GM19193 (cell line): ENCODE data around the gene WNK4.

Experiments
- POLR2A ChIP-seq: IDR thresholded peaks from 4 replicates; pipeline ENCODE4 v1.6.1; 2011; ENCODE audit not compliant: insufficient read depth, insufficient read length; ENCODE audit errors: extremely low read depth

WNK4 gene

GRCh38 chr17:42814633-42815399, 34.4 kb downstream of the WNK4 start:
- TF ChIP-seq POLR2A, result no peak

GRCh38 chr17:42817866-42818265, 37.5 kb downstream of the WNK4 start:
- no peak for TF ChIP-seq POLR2A

GRCh38 chr17:42818379-42818778, 38.0 kb downstream of the WNK4 start:
- no peak for TF ChIP-seq POLR2A

- no peak for TF ChIP-seq POLR2A
These were observed 39.6 kb downstream of the WNK4 start for GRCh38 chr17:42819939-42820535.

- no peak for TF ChIP-seq POLR2A
These were observed 40.8 kb downstream of the WNK4 start for GRCh38 chr17:42821176-42821575.

GRCh38 chr17:42827472-42827871, 47.1 kb downstream of the WNK4 start:
- no peak for TF ChIP-seq POLR2A

GRCh38 chr17:42830971-42831370, 50.6 kb downstream of the WNK4 start:
- no peak for TF ChIP-seq POLR2A

GRCh38 chr17:42832213-42832933, 52.0 kb downstream of the WNK4 start:
- no peak for TF ChIP-seq POLR2A

- peak; percentile 95 for TF ChIP-seq POLR2A
These were observed 52.7 kb downstream of the WNK4 start, which contains the start of gene PSME3 for GRCh38 chr17:42832934-42833766. Gene PSME3 (plus strand): TSS chr17:42833397. CDS start chr17:42833632, 235 bp downstream.

GRCh38 chr17:42833767-42834422, 53.5 kb downstream of the WNK4 start:
- TF ChIP-seq POLR2A, result no peak

- TF ChIP-seq POLR2A, result no peak
These were observed 55.3 kb downstream of the WNK4 start for GRCh38 chr17:42835732-42836131.

GRCh38 chr17:42841975-42842685, 61.7 kb downstream of the WNK4 start:
- no peak for TF ChIP-seq POLR2A

- TF ChIP-seq POLR2A, result no peak
These were observed 63.0 kb downstream of the WNK4 start for GRCh38 chr17:42843358-42843934.
